H9 (cell line): ENCODE data around the gene PTGER3. TPM values are rescaled to one million over a fixed set of nuclear protein-coding genes. Genes with fewer than 3 reads are reported as not detected.

Experiments
- DNase-seq: peaks from one replicate; pipeline ENCODE4 v3.0.0-alpha.2; 2017
- H2AFZ ChIP-seq: one replicate; pipeline ENCODE4 v1.6.1; 2013; ENCODE audit warnings: mild to moderate bottlenecking, low read length, control low read depth, moderate library complexity
- H2AK5ac ChIP-seq: 2 replicates; pipeline ENCODE4 v1.6.1; 2013; ENCODE audit warnings: low read length, control low read depth, mixed read lengths; ENCODE audit not compliant: insufficient read length
- H2BK120ac ChIP-seq: one replicate; pipeline ENCODE4 v1.6.1; 2013; ENCODE audit warnings: low read depth, mild to moderate bottlenecking, low read length, control low read depth, inconsistent platforms; ENCODE audit not compliant: poor library complexity, severe bottlenecking
- H2BK12ac ChIP-seq: 2 replicates; pipeline ENCODE4 v1.6.1; 2013; ENCODE audit warnings: low read length, control low read depth, mixed read lengths, low read depth; ENCODE audit not compliant: insufficient read length
- H2BK15ac ChIP-seq: 2 replicates; pipeline ENCODE4 v1.6.1; 2013; ENCODE audit warnings: low read depth, low read length, control low read depth
- H2BK20ac ChIP-seq: one replicate; pipeline ENCODE4 v1.6.1; 2013; ENCODE audit warnings: low read depth, mild to moderate bottlenecking, low read length, control low read depth, inconsistent platforms; ENCODE audit not compliant: poor library complexity, severe bottlenecking
- H2BK5ac ChIP-seq: 2 replicates; pipeline ENCODE4 v1.6.1; 2013; ENCODE audit warnings: low read length, control low read depth, mixed read lengths; ENCODE audit not compliant: insufficient read length
- H3K14ac ChIP-seq: 2 replicates; pipeline ENCODE4 v1.6.1; 2013; ENCODE audit warnings: low read length, control low read depth; ENCODE audit not compliant: insufficient read depth
- H3K18ac ChIP-seq: 2 replicates; pipeline ENCODE4 v1.6.1; 2013; ENCODE audit warnings: low read depth, mild to moderate bottlenecking, mixed read lengths, low read length, control low read depth; ENCODE audit not compliant: insufficient read length
- H3K23ac ChIP-seq: 2 replicates; pipeline ENCODE4 v1.6.1; 2013; ENCODE audit warnings: low read length, control low read depth, mixed read lengths, low read depth; ENCODE audit not compliant: insufficient read length
- H3K23me2 ChIP-seq: 2 replicates; pipeline ENCODE4 v1.6.1; 2013; ENCODE audit warnings: low read depth, mild to moderate bottlenecking, mixed read lengths, low read length, control low read depth; ENCODE audit not compliant: insufficient read length, poor library complexity, severe bottlenecking
- H3K27ac ChIP-seq: 2 replicates; pipeline ENCODE4 v1.5.1; 2013; ENCODE audit warnings: low read length, control low read depth, mixed read lengths, low read depth; ENCODE audit not compliant: insufficient read length
- H3K27me3 ChIP-seq: 2 replicates; pipeline ENCODE4 v1.6.1; 2013; ENCODE audit warnings: low read length, control low read depth, inconsistent platforms; ENCODE audit not compliant: insufficient read depth
- H3K4ac ChIP-seq: 2 replicates; pipeline ENCODE4 v1.6.1; 2013; ENCODE audit warnings: low read depth, mild to moderate bottlenecking, control low read depth, inconsistent platforms, low read length, moderate library complexity
- H3K4me1 ChIP-seq: 2 replicates; pipeline ENCODE4 v1.6.1; 2013; ENCODE audit warnings: low read length, control low read depth, inconsistent platforms; ENCODE audit not compliant: insufficient read depth
- H3K4me2 ChIP-seq: 2 replicates; pipeline ENCODE4 v1.6.1; 2013; ENCODE audit warnings: low read length, control low read depth, mixed read lengths; ENCODE audit not compliant: insufficient read length, insufficient read depth
- H3K56ac ChIP-seq: 2 replicates; pipeline ENCODE4 v1.6.1; 2013; ENCODE audit warnings: low read depth, mild to moderate bottlenecking, mixed read lengths, low read length, control low read depth; ENCODE audit not compliant: insufficient read length
- H3K79me1 ChIP-seq: 2 replicates; pipeline ENCODE4 v1.6.1; 2013; ENCODE audit warnings: low read depth, mild to moderate bottlenecking, moderate library complexity, low read length, control low read depth, inconsistent platforms; ENCODE audit not compliant: insufficient read depth, poor library complexity, severe bottlenecking
- H3K79me2 ChIP-seq: 2 replicates; pipeline ENCODE4 v1.6.1; 2013; ENCODE audit warnings: low read length, control low read depth, inconsistent platforms; ENCODE audit not compliant: insufficient read depth
- H3K9ac ChIP-seq: 2 replicates; pipeline ENCODE4 v1.6.1; 2013; ENCODE audit warnings: low read length, control low read depth, mixed read lengths; ENCODE audit not compliant: insufficient read length; ENCODE audit errors: extremely low read depth
- H3K9me3 ChIP-seq: one replicate; pipeline ENCODE4 v1.6.1; 2013; ENCODE audit warnings: low read depth, low read length, inconsistent platforms; ENCODE audit not compliant: control insufficient read depth
- H3T11ph ChIP-seq: one replicate; pipeline ENCODE4 v1.6.1; 2013; ENCODE audit warnings: mild to moderate bottlenecking, low read length, control low read depth, inconsistent platforms
- H4K20me1 ChIP-seq: one replicate; pipeline ENCODE4 v1.6.1; 2013; ENCODE audit not compliant: control insufficient read depth, insufficient read length, insufficient read depth
- H4K5ac ChIP-seq: 2 replicates; pipeline ENCODE4 v1.6.1; 2013; ENCODE audit warnings: low read depth, mild to moderate bottlenecking, mixed read lengths, low read length, control low read depth; ENCODE audit not compliant: insufficient read length
- H4K8ac ChIP-seq: replicated peaks from 2 replicates; pipeline ENCODE4 v1.6.1; 2013; ENCODE audit warnings: low read length, control low read depth, mixed read lengths, low read depth; ENCODE audit not compliant: insufficient read length
- H4K91ac ChIP-seq: 2 replicates; pipeline ENCODE4 v1.6.1; 2013; ENCODE audit warnings: low read depth, mild to moderate bottlenecking, moderate library complexity, mixed read lengths, low read length, control low read depth; ENCODE audit not compliant: insufficient read length
- H3K27ac Mint-ChIP-seq, 3 experiments: 2 replicates in 2 of 3; 3 replicates in 1 of 3; pipeline ENCODE4 v1.8.0; 2020 to 2021; ENCODE audit warnings: mixed read lengths in 3 of 3, mild to moderate bottlenecking in 1 of 3, moderate library complexity in 1 of 3
- H3K27me3 Mint-ChIP-seq: 2 replicates; pipeline ENCODE4 v1.8.0; 2021; ENCODE audit warnings: low read depth, mild to moderate bottlenecking, moderate library complexity, mixed read lengths
- H3K36me3 Mint-ChIP-seq, 3 experiments: 2 replicates in 2 of 3; 3 replicates in 1 of 3; pipeline ENCODE4 v1.8.0; 2020 to 2021; ENCODE audit warnings: low read depth in 3 of 3, mixed read lengths in 3 of 3; ENCODE audit not compliant: insufficient read depth in 1 of 3
- H3K4me1 Mint-ChIP-seq, 2 experiments: 2 replicates each; pipeline ENCODE4 v1.8.0; 2020; ENCODE audit warnings: mixed read lengths in 2 of 2
- H3K4me3 Mint-ChIP-seq, 2 experiments: 2 replicates in 1 of 2; 3 replicates in 1 of 2; pipeline ENCODE4 v1.8.0; 2020 to 2021; ENCODE audit warnings: mild to moderate bottlenecking in 2 of 2, mixed read lengths in 2 of 2, moderate library complexity in 1 of 2
- H3K9me3 Mint-ChIP-seq, 2 experiments: 2 replicates in 1 of 2; 3 replicates in 1 of 2; pipeline ENCODE4 v1.8.0; 2020; ENCODE audit warnings: mild to moderate bottlenecking in 2 of 2, mixed read lengths in 2 of 2, moderate library complexity in 1 of 2
- CTCF ChIP-seq: fragments of 200-600 bp; sonication (generic); conservative IDR thresholded peaks from 3 replicates; pipeline ENCODE4 v1.8.0; 2021; ENCODE audit warnings: antibody characterized with exemption, mild to moderate bottlenecking
- WGBS: extraction: QIAGEN DNeasy Blood & Tissue Kit; methylation state at CpG from one replicate; pipeline ENCODE4 v1.1.7; 2013; ENCODE audit warnings: missing lambda C conversion rate, low lambda C conversion rate, mixed read lengths; ENCODE audit not compliant: insufficient read length; ENCODE audit errors: extremely low coverage; 5-methylcytosine and 5-hydroxymethylcytosine counted together
- total RNA-seq: library from RNA; stranded (reverse); gene quantifications from 2 replicates; pipeline ENCODE4 v1.2.1, GENCODE V29; 2021

The PTGER3 gene
- total RNA-seq, 1 experiment from 2014 or later: 0.26 TPM

GRCh38 chr1:70977041-70977440 is 70.6 kb downstream of the PTGER3 start:
- no peak overlapping the region for H2BK15ac ChIP-seq
- no peak overlapping the region for H2AFZ ChIP-seq
- no peaks in the 10 kb centered on the region for H3K27me3 ChIP-seq
- H3K9me3 Mint-ChIP-seq: no peaks in the 10 kb centered on the region
- no peak overlapping the region for H3K27ac ChIP-seq
- no peak overlapping the region for H3K4ac ChIP-seq
- no peaks in the 10 kb centered on the region for H3K9me3 ChIP-seq
- no peak overlapping the region for H3K18ac ChIP-seq
- H2AK5ac ChIP-seq: no peak overlapping the region
- H3K4me3 Mint-ChIP-seq: no peak overlapping the region
- no peak for DNase-seq
- no peak overlapping the region for H4K8ac ChIP-seq
- no peaks in the 10 kb centered on the region for H3K36me3 Mint-ChIP-seq
- H3K4me1 ChIP-seq: no peaks in the 10 kb centered on the region
- H4K5ac ChIP-seq: no peak overlapping the region
- no peak overlapping the region for H3T11ph ChIP-seq
- TF ChIP-seq CTCF: no peak
- H2BK12ac ChIP-seq: no peak overlapping the region
- H2BK5ac ChIP-seq: no peak overlapping the region
- H3K4me2 ChIP-seq: no peak overlapping the region
- WGBS: no CpG with 5 or more reads among the region's 4 CpGs
- H3K9ac ChIP-seq: no peak overlapping the region
- no peak overlapping the region for H3K27ac Mint-ChIP-seq
- H3K79me2 ChIP-seq: no peaks in the 10 kb centered on the region
- H3K27me3 Mint-ChIP-seq: no peaks in the 10 kb centered on the region
- no peaks in the 10 kb centered on the region for H3K79me1 ChIP-seq
- H3K14ac ChIP-seq: no peak overlapping the region
- H4K91ac ChIP-seq: no peak overlapping the region
- no peak overlapping the region for H3K23ac ChIP-seq
- no peak overlapping the region for H3K56ac ChIP-seq
- H2BK20ac ChIP-seq: no peak overlapping the region
- H3K4me1 Mint-ChIP-seq: no peaks in the 10 kb centered on the region
- no peaks in the 10 kb centered on the region for H4K20me1 ChIP-seq
- no peak overlapping the region for H2BK120ac ChIP-seq
- no peaks in the 10 kb centered on the region for H3K23me2 ChIP-seq
